Upper lobe of left lung (tissue), 4 donors: ENCODE measurements around the gene RGN.

Experiments used
- CTCF ChIP-seq, 6 experiments: fragments of 450-650 bp in 4 of 6; fragments of 200-600 bp in 2 of 6; sonication (generic) in 2 of 6; IDR thresholded peaks; one replicate each; pipeline ENCODE4 v1.5.1; 2016 to 2019; ENCODE audit warnings: antibody characterized with exemption in 6 of 6
- POLR2A ChIP-seq, 4 donors: fragments of 450-650 bp; IDR thresholded peaks; one replicate each; pipeline ENCODE4 v1.5.1; 2016 to 2017; ENCODE audit warnings: antibody characterized with exemption in 4 of 4, mild to moderate bottlenecking in 2 of 4

GRCh38 chrX:47101206-47101605 is 23.0 kb downstream of the RGN start:
- no peak for TF ChIP-seq CTCF (IDR thresholded peaks at IDR 0.05)
- no peak for TF ChIP-seq POLR2A (IDR thresholded peaks at IDR 0.05)
